Testis (tissue), 3 donors: ENCODE results near the gene NRSN1. TPM values are rescaled to one million over a fixed set of nuclear protein-coding genes. Genes with fewer than 3 reads are reported as not detected.

Source experiments
- DNase-seq: peaks from one replicate; pipeline ENCODE4 v3.0.0-alpha.2; 2019
- H3K27ac ChIP-seq, 2 donors: fragments of 200-600 bp; sonication (generic); one replicate each; pipeline ENCODE4 v1.5.1; 2019
- H3K27me3 ChIP-seq: fragments of 200-600 bp; sonication (generic); one replicate; pipeline ENCODE4 v1.5.1; 2019
- H3K36me3 ChIP-seq: fragments of 200-600 bp; sonication (generic); one replicate; pipeline ENCODE4 v1.5.1; 2017; ENCODE audit warnings: low read depth; ENCODE audit errors: missing control alignments
- H3K4me1 ChIP-seq: fragments of 200-600 bp; sonication (generic); one replicate; pipeline ENCODE4 v1.5.1; 2019
- H3K4me3 ChIP-seq, 2 donors: fragments of 200-600 bp; sonication (generic); one replicate each; pipeline ENCODE4 v1.5.1; 2017 to 2019
- H3K9me3 ChIP-seq: fragments of 200-600 bp; sonication (generic); one replicate; pipeline ENCODE4 v1.5.1; 2017
- POLR2A ChIP-seq: fragments of 450-650 bp; IDR thresholded peaks from one replicate; pipeline ENCODE4 v1.6.1; 2017; ENCODE audit warnings: antibody characterized with exemption, mild to moderate bottlenecking, moderate library complexity
- WGBS, 2 donors: methylation state at CpG; one replicate each; pipeline ENCODE4 v1.1.5; 2018; 5-methylcytosine and 5-hydroxymethylcytosine counted together
- intact Hi-C: fragments of 100-400 bp; cut with DNase I; formaldehyde crosslinking; loops from one replicate; pipeline ENCODE4 v1.15.1; 2023; ENCODE audit warnings: low total_unique reads
- polyA plus RNA-seq: library from polyadenylated mRNA; stranded (reverse); fragments of 350-450 nt; fragmentation: Illumina TruSeq; extraction: RNeasy Lipid Tissue Mini Kit (QIAGEN cat#74804); gene quantifications from one replicate; pipeline ENCODE4 v1.2.3, GENCODE V29; 2014; ENCODE audit warnings: low read depth, low replicate concordance; ENCODE audit not compliant: insufficient read depth
- total RNA-seq, 2 donors: library from RNA; depleted of rRNA; stranded (reverse); fragments of >200 nt; gene quantifications; one replicate each; pipeline ENCODE4 v1.2.3, GENCODE V29; 2016
- TF ChIP-seq, protein P1 (sequence below), 3 experiments: fragments of 450-650 bp in 2 of 3; fragments of 200-600 bp in 1 of 3; sonication (generic) in 1 of 3; IDR thresholded peaks; one replicate each; pipeline ENCODE4 v1.5.1; 2016 to 2019; ENCODE audit warnings: antibody characterized with exemption in 3 of 3, mild to moderate bottlenecking in 2 of 3, moderate library complexity in 1 of 3

The NRSN1 gene
- total and polyA plus RNA-seq, 3 donors from 2014 or later, result 0.37 to 0.42 TPM; not detected in 1

DNA sequence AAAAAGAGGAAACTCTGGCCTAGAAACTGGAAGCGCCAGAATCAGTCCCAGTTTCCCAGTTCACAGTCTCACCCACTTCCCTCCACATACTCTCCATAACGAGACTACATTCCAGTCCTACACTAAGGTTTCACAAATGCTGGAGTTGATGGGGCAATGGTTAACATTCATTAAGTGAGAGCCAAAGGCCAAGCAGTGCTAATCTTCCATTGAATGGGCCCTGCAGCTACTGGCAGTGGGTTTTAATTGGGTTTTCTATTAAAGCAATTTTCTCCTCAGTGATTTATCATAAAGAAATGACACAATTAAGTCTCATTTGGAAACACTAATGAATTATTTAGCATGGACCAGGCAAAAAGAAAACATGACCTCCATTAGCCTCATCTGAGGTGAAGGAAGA lies 20.8 kb upstream of the NRSN1 start:
- no peak overlapping the region for H3K27ac ChIP-seq
- H3K4me3 ChIP-seq, result no peak overlapping the region
- H3K9me3 ChIP-seq, result no peaks in the 10 kb centered on the region
- DNase-seq, result no peak
- no peaks in the 10 kb centered on the region for H3K36me3 ChIP-seq
- WGBS, 2 donors, result 84 to 85% methylated on average over 2 of the region's 2 CpGs
- intact Hi-C loops, result no loop called here
- H3K4me1 ChIP-seq, result no peaks in the 10 kb centered on the region
- no peak for TF ChIP-seq POLR2A
- TF ChIP-seq, protein P1, sequence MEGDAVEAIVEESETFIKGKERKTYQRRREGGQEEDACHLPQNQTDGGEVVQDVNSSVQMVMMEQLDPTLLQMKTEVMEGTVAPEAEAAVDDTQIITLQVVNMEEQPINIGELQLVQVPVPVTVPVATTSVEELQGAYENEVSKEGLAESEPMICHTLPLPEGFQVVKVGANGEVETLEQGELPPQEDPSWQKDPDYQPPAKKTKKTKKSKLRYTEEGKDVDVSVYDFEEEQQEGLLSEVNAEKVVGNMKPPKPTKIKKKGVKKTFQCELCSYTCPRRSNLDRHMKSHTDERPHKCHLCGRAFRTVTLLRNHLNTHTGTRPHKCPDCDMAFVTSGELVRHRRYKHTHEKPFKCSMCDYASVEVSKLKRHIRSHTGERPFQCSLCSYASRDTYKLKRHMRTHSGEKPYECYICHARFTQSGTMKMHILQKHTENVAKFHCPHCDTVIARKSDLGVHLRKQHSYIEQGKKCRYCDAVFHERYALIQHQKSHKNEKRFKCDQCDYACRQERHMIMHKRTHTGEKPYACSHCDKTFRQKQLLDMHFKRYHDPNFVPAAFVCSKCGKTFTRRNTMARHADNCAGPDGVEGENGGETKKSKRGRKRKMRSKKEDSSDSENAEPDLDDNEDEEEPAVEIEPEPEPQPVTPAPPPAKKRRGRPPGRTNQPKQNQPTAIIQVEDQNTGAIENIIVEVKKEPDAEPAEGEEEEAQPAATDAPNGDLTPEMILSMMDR (IDR thresholded peaks at IDR 0.05), result no peak
- no peaks in the 10 kb centered on the region for H3K27me3 ChIP-seq

- no peaks in the 10 kb centered on the region for H3K4me1 ChIP-seq
- no peak overlapping the region for H3K27ac ChIP-seq
- 73 to 84% methylated on average over 5 of the region's 5 CpGs for WGBS, 2 donors
- TF ChIP-seq, protein P1 (IDR thresholded peaks at IDR 0.05), result no peak
- TF ChIP-seq POLR2A, result no peak
- H3K27me3 ChIP-seq, result no peaks in the 10 kb centered on the region
- no peak for DNase-seq
- H3K9me3 ChIP-seq, result no peaks in the 10 kb centered on the region
- intact Hi-C loops, result no loop called here
- no peaks in the 10 kb centered on the region for H3K36me3 ChIP-seq
- H3K4me3 ChIP-seq, result no peak overlapping the region
Measured at GRCh38 chr6:24106291-24106690, 19.7 kb upstream of the NRSN1 start.

GRCh38 chr6:24107294-24107693 lies 18.7 kb upstream of the NRSN1 start:
- no peaks in the 10 kb centered on the region for H3K4me1 ChIP-seq
- intact Hi-C loops, result no loop called here
- no peaks in the 10 kb centered on the region for H3K36me3 ChIP-seq
- 59 to 65% methylated on average over 1 of the region's 1 CpG for WGBS, 2 donors
- DNase-seq, result no peak
- H3K9me3 ChIP-seq, result no peaks in the 10 kb centered on the region
- H3K4me3 ChIP-seq, result no peak overlapping the region
- H3K27ac ChIP-seq, result no peak overlapping the region
- no peaks in the 10 kb centered on the region for H3K27me3 ChIP-seq
- no peak for TF ChIP-seq POLR2A
- TF ChIP-seq, protein P1 (IDR thresholded peaks at IDR 0.05), result no peak

DNA sequence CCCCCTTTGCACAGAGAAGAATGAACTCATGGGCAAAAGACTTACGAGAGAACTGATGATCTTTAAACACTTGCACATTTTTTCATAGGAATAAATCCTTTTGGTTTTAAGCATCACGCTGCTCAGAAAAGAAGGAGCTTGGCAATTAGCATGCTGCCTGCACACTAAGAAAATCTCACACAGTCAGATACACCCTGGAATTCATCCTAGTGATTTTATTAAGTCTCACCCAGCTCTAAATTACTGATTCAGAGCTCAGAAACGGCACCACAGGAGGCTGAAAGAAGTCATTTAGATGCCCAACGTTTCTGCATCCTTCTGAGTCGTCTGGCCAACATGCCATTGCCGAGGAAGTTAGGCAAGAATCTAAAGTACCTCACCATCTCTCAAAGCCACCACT lies 18.0 kb upstream of the NRSN1 start:
- H3K27ac ChIP-seq, result no peak overlapping the region
- H3K4me3 ChIP-seq, result no peak overlapping the region
- H3K36me3 ChIP-seq, result no peaks in the 10 kb centered on the region
- no peaks in the 10 kb centered on the region for H3K9me3 ChIP-seq
- WGBS, 2 donors, result 78 to 89% methylated on average over 6 of the region's 6 CpGs
- no peaks in the 10 kb centered on the region for H3K27me3 ChIP-seq
- TF ChIP-seq POLR2A, result no peak
- TF ChIP-seq, protein P1 (IDR thresholded peaks at IDR 0.05), result no peak
- DNase-seq, result no peak
- intact Hi-C loops, result no loop called here
- H3K4me1 ChIP-seq, result no peaks in the 10 kb centered on the region

GRCh38 chr6:24110417-24110816 lies 15.6 kb upstream of the NRSN1 start:
- H3K27ac ChIP-seq, result no peak overlapping the region
- no peaks in the 10 kb centered on the region for H3K4me1 ChIP-seq
- 0% methylated on average over 1 of the region's 1 CpG for WGBS, 2 donors
- no peaks in the 10 kb centered on the region for H3K27me3 ChIP-seq
- intact Hi-C loops, result no loop called here
- DNase-seq, result no peak
- H3K4me3 ChIP-seq, result no peak overlapping the region
- TF ChIP-seq, protein P1 (IDR thresholded peaks at IDR 0.05), result no peak
- TF ChIP-seq POLR2A, result no peak
- H3K36me3 ChIP-seq, result no peaks in the 10 kb centered on the region
- H3K9me3 ChIP-seq, result no peaks in the 10 kb centered on the region
